HG03025 (cell line): Measurements from ENCODE around the gene PERCC1.

Source experiments
- ATAC-seq: cut with Tn5 transposase; IDR thresholded peaks from one replicate; pipeline ENCODE4 v1.9.1; 2021; ENCODE audit warnings: mild to moderate bottlenecking, moderate library complexity; ENCODE audit not compliant: unreplicated experiment, low FRiP score

PERCC1 gene

GRCh38 chr16:1448536-1449116, 17.7 kb downstream of the PERCC1 start:
- ATAC-seq, result no peak

GRCh38 chr16:1449201-1449788, 18.4 kb downstream of the PERCC1 start:
- ATAC-seq, result no peak

- ATAC-seq, result no peak
Measured at GRCh38 chr16:1450218-1450617, 19.3 kb downstream of the PERCC1 start.

GRCh38 chr16:1450841-1451240, 20.0 kb downstream of the PERCC1 start:
- ATAC-seq, result no peak

GRCh38 chr16:1451702-1452392, 21.0 kb downstream of the PERCC1 start:
- no peak for ATAC-seq

- ATAC-seq, result no peak
Measured at GRCh38 chr16:1452530-1452929, 21.7 kb downstream of the PERCC1 start.

DNA sequence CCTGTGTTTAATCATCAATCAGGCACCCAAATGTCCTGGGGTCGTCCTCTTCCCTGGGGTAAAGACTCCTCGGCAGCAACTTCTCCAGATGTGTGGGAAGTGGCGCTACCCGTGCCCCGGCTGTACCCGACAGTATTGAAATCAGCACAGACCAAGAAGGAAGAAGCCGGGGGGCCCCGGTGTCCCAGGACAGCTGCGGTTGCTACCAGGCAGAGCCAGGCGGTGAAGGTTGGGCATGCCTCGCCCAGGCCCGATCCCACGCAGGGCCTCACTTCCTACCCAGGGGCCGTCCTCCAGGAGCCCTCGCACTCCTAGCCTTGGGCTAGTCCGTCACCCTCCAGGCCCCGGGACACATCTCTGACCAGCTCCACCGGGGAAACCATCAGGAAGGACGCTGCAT, 22.4 kb downstream of the PERCC1 start:
- no peak for ATAC-seq

- no peak for ATAC-seq
Measured at GRCh38 chr16:1454561-1454960, 23.7 kb downstream of the PERCC1 start.

DNA sequence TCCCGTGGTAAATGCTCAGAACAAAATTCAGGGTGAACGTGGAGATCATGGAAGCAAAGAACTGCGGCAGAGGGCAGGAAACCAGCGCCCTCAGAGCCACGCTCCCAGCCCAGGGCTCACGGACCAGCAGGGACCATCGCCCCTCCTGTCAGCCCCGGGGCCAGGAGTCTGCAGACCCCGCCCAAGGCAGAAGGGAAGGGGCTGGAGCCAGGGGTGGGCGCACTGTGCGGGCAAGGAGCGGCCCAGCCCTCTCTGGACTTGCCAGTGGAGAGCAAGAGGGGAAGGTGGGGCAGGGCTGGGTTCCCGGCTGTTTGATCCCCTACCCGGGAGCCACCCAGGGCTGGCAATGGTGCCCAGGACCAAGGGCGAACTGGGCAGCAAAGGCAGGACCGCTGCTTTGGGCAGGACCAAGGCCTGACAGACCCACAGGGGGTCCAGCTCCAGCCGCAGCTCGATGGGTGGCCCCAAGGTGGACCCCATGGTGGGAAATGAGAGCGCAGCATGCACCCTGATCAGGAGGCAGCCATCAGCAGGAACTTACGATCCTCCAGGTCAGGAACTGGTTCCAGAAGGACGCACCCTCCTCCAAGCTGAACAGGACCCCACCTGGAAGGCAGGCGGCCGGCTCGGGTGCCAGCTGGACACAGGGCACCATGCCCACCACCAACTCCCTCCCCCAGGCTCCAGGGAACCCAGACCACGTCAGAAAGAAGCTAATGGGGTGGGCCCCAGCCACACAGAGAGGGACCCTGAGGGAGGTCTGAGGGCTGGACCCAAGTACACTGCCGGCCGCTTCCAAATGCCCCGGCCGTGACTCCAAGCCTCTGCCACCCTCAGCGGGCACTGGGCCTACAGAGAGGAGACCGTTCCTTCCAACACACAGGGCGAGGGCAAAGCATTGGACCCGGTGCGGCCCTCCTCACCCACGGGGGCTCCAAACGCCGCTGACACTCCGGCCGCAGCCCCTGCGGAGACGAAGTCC, 24.6 kb downstream of the PERCC1 start:
- no peak for ATAC-seq

GRCh38 chr16:1456951-1457350, 26.1 kb downstream of the PERCC1 start:
- ATAC-seq, result no peak

- ATAC-seq, result no peak
Measured at GRCh38 chr16:1457489-1458245, 26.8 kb downstream of the PERCC1 start.

- no peak for ATAC-seq
Measured at GRCh38 chr16:1458336-1458976, 27.6 kb downstream of the PERCC1 start.

DNA sequence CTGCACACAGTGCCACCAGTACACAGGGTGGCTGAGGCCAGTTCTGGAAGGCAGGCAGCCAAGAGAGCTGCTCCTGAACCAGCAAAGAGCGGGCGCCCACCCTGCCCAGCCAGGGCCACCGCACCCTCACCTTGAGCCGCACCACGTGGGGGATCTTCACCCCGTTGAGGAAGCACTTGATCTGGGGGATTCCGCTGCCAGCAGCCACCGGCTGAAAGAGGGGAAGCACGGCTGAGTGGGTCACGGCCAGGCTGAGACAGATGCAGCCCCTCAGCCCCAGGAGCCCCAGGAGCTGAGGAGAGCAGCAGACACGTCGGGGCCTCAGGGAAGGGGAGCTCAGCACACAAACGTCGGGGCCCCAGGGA, 28.1 kb downstream of the PERCC1 start:
- ATAC-seq, result no peak

DNA sequence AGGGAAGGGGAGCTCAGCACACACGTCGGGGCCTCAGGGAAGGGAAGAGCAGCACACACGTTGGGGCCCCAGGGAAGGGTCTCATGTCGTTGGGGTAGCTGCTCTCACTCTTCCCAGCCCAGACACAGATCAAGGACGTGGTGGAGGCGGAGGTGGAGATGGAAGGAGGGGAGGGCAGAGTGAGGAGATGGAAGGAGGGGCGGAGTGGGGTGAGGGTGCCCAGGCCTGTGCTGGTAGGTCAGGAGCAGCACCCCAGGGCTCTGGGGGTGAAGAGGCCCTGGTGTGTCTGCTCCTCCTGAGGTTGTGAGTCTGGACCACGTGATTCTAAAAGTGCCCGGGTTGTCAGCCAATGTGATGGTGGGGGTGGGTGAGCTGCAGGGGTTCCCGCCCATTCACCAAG, 29.1 kb downstream of the PERCC1 start:
- no peak for ATAC-seq

DNA sequence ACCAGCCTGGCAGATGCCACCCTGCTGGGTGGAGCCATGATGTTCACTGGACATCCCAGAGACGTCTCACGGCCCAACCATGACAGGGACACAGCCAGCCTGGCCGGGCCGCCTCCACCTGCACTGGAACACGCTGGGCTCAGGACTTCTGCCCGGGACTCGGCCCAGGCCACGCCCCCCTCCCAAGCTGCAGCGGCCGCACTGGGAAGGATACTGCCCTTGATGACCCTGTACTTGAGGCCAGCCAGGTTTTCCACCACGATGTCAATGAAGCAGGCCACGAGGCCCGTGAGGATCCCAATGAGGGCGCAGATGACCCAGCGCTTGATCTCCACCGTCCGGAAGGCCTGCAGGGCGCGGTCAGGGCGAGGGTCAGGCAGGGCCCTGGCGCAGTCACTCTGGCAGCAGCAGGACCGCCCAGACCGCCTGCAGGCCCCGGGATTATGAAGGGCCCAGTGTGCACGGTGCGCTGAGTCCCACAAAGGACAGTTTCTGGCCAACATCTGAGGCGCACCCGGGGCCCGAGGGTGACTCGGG, 29.8 kb downstream of the PERCC1 start:
- no peak for ATAC-seq

DNA sequence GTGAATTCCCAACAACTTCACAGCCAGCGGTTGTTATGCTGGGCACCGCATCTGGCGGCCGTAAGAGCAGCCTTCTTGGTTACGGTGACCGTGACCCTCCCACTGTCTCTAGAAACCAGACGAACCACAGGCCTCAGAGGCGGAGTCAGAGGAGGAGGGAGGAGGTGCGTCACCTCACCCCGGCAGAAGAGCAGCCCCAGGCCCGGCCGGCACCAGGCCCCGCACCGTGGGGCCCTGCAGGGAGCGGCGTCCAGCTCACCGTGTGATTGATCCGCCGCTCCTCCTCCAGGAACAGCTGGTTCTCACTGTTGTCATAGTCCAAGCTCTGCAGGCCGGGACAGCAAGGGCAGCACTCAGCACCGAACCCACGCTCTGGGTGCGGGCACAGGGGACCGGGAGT, 30.3 kb downstream of the PERCC1 start:
- ATAC-seq, result no peak

DNA sequence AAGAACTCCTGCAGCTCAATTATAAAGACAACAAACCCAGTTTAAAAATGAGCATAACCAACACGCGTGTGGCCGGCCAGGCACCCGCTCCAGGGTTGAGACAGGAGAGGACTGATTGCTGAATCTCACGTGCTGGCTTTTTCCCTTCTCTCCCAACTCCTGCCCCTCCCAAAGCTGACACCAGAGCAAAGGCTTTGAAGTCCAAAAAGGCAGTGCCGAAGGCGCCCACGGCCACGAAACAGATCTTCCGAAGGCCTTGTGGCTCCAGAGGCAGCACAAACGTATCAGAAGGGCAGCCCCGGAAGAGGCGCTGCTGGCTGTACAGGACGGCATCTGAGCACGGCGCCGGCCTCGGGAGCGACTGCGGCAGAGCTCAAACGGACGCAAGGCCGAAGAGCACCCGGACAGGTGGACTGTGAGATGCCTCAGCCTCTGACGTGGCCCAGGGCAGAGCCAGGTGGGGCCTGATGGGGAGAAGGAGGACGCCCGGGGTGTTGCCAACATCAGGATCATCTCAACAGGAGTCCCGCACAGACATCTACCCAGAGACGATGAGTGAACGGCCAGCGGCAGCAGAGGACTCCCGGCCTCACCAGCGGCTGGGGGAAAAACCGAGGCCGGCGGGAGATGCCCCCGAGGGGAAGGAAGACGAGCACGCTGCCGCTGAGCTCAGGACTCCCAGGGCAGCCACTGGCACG, 33.5 kb downstream of the PERCC1 start:
- ATAC-seq, result no peak

DNA sequence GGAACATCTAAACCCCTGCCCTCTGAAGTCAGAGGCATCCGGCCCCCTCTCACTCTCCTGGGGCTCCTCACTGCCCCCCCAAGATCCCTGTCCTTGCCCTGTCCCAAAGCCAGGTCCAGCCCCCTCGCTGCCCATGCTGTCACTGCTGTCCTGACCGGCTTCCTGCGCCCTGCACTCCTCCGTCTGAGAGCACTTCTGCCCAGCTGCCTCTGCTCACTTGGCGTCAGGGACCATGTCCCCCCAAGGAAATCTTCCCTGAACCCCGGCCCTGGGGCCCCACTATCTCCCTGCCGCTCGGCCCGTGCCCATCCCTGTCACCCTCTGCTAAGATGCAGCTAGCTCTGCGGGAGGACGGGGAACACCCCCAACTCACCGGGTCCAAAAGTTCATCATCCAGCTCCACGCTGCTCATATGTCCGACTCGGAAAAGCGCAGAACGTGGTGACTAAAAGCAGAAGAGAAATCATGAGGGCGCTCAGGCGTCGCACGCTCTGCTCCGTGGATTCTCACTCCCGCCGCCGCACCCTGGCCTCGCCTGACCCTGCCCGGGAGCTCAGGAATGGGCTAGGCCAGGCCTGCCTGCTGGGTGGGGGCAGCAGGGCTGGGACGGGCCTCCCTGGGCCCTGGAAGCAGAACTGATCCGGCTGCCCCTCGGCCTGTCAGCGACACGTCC, 34.2 kb downstream of the PERCC1 start:
- no peak for ATAC-seq

- no peak for ATAC-seq
Measured at GRCh38 chr16:1465567-1465915, 34.7 kb downstream of the PERCC1 start.
